GM19240 (cell line): ENCODE measurements around the gene STARD6.
"Not testable (repeated sequence)": the region's sequence is repeated elsewhere in the genome, so short reads cannot be mapped to it uniquely, and the experiment has no call there.

ENCODE experiments used
- DNase-seq: peaks from one replicate; pipeline ENCODE4 v3.0.0; 2011; ENCODE audit warnings: low spot score; ENCODE audit not compliant: insufficient read length

Gene STARD6

DNA sequence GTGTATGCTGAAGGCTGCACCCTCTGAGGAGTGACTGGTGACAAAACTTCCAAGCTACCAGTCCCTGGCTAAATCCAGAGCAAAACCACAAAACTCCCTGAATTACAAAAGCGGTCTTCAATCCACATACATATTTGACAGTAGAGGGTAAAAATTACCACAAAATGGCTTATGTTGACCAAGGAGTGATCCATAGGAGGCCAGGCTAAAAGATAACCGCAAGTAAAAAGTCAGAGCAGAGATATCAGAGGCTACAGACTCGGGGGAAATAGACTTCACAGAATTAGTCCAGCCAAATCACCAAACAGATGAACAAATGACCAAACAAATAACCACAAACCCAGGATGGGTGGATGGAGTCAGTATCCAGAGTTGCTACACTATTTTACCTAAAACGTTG lies 19.4 kb downstream of the STARD6 start:
- no peak for DNase-seq

DNA sequence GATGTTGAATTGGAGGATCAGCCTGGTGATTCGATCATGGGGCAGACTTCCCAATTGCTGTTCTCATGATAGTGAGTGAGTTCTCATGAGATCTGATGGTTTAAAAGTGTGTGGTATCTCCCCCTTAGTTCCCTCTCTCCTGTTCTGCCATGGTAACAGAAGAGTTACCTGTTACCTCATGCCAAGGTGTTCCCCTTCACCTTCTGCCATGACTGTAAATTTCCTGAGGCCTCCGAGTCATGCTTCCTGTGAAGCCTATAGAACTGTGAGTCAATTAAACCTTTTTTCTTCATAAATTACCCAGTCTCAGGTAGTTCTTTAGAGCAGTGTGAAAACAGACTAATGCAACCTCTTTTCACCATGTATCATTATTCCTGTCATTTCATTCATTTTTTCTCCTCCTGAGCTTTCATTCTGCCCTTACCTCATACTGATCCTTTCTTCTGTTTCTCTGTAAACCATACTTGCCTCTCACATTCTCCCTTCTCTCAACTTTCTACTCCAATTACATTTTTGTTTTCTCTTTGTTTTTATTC lies 22.0 kb downstream of the STARD6 start:
- no peak for DNase-seq

DNA sequence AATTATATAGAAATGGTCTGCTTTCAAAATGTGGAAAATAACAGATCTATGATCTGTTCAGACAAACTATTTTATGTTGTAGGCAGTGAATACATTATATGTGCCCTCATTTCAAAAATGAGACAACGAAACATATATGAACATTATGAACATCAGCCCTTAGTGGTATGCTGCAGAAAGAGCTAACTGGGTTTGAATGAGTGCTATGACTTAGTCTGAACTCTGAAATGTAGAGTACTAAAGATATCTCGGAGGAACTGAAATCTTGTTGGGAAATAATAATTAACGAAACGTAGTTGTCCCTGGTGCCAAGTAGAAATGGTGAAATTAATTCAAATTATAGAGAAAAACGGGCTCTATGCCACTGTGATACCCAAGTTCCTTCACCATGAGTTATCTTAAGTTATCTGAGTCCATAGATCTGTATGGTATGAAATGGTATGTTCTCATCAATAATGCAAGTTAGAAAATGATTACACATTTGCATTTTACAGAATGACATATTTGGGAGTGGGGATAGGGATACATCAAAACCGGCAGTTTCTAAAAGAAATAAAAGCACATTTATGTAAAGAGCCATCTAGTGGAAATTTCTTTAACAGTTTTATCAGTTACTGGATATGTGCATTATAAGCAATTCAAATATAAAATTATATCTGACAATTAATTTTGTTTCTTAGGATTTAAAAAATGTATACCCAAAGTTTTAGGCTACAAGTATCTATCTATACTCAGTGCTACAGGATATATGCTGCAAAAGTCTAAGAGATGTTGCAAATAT lies 26.7 kb downstream of the STARD6 start:
- no peak for DNase-seq

DNA sequence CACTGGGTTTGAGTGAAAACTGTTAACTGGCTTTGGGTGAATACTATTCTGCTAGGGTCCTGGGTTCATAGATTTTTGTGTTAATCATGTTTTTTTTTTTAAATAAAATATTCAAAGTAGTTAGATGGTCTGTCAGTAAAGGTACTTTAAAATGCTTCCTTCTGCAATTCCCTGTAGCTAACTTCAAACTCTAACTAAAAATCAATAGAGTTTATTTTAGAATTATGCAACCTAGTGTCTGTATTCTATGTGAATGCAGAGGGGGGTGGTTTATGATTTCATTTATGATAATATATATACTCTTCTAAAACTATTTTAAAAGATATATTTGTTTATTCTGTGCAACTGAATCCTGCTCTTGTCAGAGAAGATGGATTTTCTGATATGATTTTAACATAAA lies 27.9 kb downstream of the STARD6 start:
- DNase-seq = no peak

DNA sequence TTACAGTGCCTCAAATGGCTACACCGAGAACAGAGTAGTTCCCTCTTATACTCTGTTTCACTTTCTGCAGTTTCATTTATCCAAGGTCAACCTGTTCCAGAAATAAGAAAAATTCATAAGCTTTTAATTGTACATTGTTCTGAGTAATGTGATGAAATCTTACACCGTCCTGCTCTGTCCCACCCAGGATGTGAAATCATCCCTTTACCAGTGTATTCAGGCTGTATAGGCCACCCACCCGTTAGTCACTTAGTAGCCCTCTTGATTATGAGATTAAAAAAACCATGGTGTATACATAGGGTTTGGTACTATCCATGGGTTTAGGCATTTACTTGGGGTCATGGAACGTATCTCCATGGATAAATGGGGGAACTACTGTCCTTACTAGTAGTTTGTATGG lies 29.8 kb downstream of the STARD6 start:
- no peak for DNase-seq

DNA sequence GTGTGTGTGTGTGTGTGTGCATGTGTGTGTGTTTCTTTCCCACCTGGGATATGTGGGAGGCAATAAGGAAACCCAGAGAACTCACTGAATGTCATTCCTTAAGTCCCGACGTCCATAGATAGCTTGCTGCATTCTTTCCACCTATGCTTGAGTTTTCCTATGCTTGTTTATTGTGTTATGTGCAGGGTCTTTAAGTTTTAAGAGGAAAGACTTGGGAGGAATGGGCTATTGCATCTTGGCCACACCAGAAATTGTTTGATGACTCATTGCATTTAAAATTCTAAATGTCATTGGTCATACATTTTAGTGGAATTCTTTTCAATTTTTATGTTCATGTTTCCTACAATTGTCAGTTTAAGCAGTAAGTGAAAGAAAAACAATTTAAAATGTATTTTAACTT lies 33.7 kb downstream of the STARD6 start:
- no peak for DNase-seq

DNA sequence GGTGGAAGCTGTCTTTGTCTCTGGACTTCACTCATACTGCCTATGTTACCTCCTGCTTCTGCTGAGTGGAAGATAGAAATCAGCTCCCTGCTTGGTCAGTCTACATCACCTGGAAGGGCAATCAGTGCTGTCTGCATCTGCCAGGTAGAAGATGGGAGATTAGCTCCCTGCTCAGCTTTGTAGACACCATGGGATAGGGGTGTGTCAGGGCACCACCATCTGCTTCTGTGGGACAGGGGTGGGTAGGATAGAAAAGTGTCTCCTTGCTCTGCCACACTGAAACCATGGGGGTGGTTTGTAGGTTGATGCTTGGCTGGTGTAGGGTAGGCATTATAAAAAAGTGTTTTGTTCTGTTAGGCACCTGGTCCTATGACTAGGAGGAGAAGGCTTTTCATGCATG lies 34.1 kb downstream of the STARD6 start:
- DNase-seq = no peak

DNA sequence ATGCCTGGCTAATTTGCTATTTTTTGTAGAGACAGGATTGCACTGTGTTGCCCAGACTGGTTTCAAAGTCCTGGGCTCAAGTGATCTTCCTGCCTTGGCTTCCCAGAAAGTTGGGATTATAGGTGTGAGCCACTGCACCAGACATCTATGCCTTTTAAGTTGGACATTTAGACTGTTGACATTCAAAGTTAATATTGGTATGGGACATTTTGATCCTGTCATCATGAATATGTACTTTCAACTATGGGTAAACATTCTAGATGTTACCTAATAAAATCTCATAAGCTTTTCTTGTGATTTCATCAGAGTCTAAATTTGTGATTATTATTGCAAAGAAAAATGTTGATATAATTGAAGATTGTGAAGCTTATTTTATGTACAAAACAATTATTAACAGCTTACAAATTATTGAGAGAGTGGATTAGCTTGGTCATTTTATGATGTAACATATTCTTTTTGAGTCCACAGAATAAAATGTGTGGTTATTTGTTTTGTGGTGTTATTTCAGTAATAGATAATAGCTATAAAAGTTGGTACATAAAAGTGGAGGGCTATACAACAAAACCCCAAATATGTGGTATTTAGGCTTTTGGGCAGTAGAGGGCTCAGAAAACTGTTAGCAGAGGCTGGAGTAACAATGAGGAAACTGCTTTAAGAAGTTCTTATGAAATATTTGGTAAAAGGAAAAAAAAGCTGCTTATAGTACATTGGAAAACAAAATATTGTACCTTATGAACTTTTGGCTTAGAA lies 41.4 kb downstream of the STARD6 start:
- DNase-seq = no peak

DNA sequence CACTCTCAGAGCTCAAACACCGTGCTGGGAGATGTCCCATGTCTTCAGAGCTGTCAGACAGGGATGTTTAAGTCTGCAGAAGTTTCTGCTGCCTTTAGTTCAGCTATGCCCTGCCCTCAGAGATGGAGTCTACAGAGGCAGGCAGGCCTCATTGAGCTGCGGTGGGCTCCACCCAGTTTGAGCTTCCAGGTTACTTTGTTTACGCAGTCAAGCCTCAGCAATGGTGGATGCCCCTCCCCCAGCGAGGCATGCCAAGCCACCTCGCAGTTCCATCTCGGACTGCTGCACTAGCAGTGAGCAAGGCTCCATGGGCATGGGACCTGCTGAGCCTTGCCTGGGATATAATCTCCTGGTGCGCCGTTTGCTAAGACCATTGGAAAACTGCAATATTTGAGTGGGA lies 48.1 kb downstream of the STARD6 start:
- not testable (repeated sequence) for DNase-seq

DNA sequence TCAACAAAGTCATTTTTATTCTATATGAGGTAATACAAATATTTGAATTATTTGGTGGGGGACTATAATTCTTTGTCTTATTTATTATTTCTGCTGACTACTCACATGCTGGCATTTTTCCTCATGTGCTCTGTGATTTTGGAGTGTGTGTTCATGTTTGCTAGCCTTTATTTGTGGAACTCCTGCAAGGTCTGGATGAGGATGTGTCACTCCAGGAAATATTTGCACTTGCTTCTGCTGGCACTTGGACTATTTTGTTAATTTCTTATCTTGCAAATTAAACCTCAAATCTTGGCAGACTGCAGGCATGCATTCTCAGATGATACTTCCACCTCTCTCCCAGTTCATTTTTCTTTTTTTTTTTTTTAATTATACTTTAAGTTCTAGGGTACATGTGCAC lies 54.2 kb downstream of the STARD6 start:
- DNase-seq = no peak

DNA sequence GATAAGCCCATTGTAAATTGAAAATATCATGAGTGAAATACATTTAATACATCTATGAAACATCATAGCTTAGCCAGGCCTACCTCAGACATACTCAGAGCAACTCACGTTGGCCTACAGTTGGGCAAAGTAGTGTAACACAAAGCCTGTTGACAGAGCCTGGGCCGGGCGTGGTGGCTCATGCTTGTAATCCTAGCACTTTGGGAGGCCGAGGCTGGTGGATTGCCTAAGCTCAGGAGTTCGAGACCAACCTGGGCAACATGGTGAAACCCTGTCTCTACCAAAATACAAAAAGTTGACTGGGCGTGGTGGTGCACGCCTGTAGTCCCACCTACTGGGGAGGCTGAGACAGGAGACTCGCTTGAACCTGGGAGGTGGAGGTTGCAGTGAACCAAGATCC lies 58.7 kb downstream of the STARD6 start:
- DNase-seq = not testable (repeated sequence)

DNA sequence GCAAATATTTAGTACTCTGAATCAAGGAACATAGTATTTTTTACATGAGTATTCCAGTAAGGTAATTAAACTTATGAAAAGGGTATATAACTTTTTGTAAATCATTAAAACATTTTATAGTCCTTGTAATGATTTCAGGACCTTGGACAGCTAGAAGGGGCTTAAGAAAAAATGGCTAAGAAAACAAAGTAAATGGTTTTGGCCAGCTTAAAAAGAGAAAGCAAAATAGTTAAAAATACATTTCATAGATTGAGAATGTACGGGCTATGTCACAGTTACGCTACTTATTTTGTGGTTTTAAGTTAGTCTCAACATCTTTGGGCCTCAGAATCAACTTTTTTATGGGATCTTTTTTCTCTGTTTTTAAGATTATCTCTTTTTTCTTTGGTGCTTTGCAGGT lies 61.6 kb downstream of the STARD6 start:
- DNase-seq = no peak

DNA sequence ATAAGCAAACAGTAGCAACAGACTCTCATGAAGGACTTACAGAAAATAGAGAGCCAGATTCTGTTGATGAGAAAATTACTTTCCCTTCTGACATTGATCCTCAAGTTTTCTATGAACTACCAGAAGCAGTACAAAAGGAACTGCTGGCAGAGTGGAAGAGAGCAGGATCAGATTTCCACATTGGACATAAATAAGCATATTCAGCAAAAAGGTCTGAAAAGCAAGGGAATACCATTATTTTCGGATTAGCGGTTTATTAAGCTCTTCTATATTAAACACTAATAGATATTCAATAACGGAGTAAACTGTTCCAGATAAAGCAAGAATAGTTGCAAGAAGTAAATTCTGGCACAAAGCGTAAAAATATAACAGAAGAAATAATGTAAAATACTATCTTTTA lies 63.4 kb downstream of the STARD6 start:
- DNase-seq = no peak

DNA sequence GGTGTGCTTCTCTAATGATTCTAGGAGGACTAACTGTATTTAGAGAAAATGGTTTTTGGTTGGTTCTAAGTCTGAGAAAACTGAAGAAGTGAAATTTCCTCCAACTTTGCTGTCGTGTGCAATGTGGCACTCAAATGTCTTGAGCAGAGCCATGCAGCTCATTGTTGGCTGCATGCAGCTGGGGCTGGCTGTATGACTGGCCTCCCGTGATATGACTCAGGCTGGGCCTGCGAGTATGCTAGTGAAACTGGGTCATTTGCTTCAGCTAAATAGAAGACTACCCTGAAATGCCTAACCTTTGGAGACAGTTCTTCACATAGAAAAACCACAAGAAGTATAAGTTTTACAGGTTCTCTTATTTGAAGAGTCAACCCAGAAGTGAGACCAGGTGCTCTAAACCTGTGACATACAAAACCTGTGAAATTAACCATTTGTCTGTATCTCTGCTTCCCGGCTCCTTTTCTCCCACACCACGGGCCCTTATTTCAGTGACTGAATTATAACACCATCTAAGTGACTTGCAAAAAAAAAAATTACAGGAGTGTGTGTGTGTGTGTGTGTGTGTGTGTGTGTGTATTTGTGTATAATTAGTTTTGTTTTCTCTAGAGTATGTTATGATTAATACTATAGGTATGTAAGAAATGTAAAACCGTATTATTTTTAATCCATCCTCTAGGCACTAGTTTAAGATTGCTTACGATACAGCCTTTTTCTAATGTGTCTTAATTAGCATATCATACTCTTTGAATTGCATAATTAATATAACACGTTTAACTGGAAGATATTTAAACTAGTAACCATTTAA lies 72.5 kb downstream of the STARD6 start:
- DNase-seq = peak; percentile 38

DNA sequence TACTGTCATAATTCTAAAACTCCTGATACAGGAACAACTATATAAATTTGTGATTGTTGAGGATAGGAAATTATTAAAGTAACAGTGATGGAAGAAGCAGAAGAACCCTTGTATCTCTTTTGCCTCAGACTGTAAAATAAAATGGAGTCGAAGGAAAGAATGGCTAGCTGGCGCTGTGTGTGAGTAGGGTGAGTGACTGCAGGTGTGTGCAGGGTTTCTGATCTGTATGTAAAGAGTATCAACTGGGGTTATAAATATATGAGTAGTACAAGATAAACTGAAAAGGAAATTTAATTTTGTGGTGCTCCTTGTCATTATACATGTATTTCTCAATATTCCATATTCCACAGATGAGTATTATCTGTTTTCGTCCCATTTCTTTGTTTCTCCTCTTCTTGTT lies 73.1 kb downstream of the STARD6 start:
- DNase-seq = no peak

DNA sequence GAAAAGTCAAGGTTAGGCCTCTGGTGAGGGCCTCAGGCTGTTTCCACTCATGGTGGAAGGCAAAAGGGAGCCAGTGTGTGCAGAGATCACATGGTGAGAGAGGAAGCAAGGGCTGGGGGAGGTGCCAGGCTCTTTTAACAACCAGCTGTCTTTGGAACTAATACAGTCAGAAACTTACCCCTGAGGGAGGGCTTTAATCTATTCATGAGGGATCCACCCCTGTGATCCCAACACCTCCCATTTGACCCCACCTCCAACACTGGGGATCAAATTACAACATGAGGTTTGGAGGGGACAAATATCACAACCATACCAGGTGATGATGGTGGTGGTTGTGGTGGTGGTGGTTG lies 77.5 kb downstream of the STARD6 start:
- no peak for DNase-seq

DNA sequence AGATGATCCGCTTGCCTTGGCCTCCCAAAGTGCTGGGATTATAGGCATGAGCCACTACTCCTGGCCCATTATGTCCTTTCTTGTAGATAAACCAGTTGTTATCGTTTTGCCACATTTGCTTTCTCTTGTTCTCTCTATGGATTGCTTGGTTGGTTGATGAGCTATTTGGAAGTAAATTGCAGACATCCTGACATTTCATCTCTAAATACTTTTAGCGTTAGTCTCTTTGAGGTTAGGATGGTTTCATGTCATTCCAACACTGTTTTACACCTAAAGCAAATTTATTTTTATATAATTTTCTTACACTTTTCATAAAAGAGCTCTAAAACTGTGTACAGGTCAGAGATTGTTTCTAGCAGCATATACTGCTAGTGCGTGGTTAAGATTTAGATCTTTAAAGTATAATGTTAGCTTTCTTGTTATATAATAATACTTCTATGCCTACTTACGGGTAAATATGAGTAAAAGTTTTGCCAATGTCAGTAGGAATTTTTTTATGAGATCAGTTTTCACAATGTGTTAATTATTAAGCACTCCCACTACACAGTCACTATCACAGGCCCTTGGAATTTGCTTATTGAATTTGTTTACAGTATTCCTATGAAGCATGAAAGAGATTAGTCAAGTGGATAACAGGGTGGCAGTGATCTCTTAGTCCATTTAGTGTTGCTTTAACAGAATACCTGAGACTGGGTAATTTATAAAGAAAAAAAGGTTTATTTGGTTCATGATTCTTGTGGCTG lies 78.0 kb downstream of the STARD6 start:
- no peak for DNase-seq

DNA sequence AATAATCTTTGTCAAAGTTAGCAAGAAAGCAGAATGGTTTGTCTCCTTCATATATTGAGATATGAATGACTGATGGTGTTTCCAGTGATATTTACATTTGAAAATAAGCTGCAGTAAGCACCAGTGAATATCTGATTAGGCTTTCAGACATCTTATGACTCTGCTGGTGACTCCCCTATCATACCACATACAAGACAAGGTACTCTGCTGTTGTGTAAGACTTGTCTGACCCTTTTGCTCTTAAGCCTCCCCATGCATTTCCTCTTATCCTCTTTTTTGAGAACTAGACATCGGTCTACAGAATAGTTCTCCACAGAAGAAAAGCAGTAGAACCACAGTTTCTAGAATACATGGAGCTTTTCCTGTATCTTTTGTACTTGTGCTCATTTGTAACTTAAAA lies 79.0 kb downstream of the STARD6 start:
- DNase-seq = no peak

DNA sequence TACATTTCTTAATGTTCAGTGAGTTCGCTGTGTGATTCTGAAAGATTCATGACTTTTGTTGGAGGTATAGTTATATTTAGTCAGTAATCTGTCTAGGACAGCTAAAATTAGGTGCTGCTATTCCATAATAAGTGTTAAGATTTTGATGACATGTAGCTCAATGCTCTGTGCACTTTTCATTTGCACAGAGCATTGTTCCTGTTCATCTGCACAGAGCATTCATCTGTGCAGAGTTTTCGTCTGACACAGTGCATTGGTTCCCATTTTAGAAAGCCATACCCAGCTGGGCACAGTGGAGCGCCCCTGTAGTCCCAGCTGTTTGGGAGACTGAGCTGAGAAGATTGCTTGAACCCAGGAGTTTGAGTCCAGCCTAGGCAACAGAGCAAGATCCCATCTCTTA lies 79.8 kb downstream of the STARD6 start:
- DNase-seq = no peak
